ENCODE measurements around the gene LRRC49.
"Not testable (repeated sequence)": the region's sequence is repeated elsewhere in the genome, so short reads cannot be mapped to it uniquely, and the experiment has no call there.

LRRC49 gene

DNA sequence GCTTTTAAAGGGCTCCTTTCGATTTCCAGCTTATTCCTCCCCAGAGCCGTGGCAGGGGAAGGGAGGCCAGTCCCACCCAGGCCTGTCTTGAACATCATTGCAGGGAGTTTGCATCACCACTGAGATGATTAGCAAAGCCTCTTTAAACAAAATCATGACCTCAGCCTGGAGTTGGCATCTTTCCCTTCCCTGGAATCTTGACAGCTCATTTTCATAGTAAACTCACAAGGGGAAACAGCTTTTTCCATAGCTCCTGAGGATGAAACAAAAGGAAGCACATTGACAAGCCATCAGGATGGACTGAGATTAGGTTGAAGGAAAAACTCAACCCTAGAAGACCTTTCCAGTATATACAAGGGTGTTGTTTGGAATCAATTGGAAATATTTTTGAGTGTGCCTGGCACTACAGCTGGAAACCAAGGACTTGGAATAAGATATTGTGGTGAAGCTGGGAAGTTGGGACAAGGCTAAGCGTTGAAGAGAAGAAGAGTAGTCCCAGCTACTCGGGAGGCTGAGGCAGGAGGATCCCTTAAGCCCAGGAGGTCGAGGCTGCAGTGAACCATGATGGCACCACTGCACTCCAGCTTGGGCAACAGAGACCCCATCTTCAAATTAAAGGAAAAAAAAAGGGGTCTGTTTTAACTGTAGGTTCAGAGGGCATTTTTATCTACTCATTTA, 35.6 kb upstream of the LRRC49 start:
- Histone ChIP-seq H3K9ac (ENCODE audit: low read length) (no peak overlapping the region), H3K4me3 (ENCODE audit: low read length) (no peak overlapping the region), H3K27ac (ENCODE audit: low read length) (no peak overlapping the region), H3K4me1 (ENCODE audit: control insufficient read depth, low read depth, low read length) (peaks cover 10% of the 10 kb centered on the region), H3K36me3 (ENCODE audit: control insufficient read depth, low read depth, low read length) (no peaks in the 10 kb centered on the region), H3K9me3 (ENCODE audit: control insufficient read depth, low read depth, low read length) (no peaks in the 10 kb centered on the region), H3K27me3 (ENCODE audit: control insufficient read depth, insufficient read depth, low read length) (peaks cover 6% of the 10 kb centered on the region)

DNA sequence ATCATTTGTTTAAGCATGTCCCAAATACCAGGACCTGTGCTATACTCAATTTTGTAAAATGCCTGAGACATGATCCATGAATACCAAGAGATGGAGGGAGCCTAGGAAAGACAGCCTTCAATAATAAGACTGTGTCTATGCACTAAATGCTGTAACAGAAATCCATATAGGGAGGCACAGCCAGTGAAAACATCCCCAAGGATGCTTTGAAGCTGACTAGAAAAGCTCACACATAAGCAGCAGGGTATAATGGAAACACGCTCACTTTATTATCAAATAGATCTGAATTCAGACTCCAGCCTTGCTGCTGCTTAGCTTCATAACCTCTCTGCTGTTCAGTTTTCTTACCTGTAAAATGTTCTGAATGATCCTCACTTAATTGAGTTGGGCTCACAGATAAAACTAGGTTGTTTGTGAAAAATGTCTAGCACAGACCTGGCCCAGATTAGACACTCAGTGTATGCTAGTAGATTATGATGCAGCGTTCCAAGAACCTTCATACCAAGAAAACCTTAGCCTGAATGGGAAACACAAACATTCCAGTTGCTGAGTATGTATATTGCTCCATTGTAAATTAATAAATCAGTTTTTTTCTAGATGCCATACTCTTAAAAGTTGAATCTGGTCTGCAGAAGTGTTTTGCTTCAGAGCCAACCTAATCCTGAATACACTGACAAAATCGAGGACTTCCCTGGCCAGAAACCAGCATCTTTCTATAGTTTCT, 34.9 kb upstream of the LRRC49 start:
- Histone ChIP-seq H3K9ac (ENCODE audit: low read length) (no peak overlapping the region), H3K9me3 (ENCODE audit: control insufficient read depth, low read depth, low read length) (no peaks in the 10 kb centered on the region), H3K4me1 (ENCODE audit: control insufficient read depth, low read depth, low read length) (peaks cover 4% of the 10 kb centered on the region), H3K27me3 (ENCODE audit: control insufficient read depth, insufficient read depth, low read length) (peaks cover 6% of the 10 kb centered on the region), H3K4me3 (ENCODE audit: low read length) (no peak overlapping the region), H3K36me3 (ENCODE audit: control insufficient read depth, low read depth, low read length) (no peaks in the 10 kb centered on the region), H3K27ac (ENCODE audit: low read length) (no peak overlapping the region)

DNA sequence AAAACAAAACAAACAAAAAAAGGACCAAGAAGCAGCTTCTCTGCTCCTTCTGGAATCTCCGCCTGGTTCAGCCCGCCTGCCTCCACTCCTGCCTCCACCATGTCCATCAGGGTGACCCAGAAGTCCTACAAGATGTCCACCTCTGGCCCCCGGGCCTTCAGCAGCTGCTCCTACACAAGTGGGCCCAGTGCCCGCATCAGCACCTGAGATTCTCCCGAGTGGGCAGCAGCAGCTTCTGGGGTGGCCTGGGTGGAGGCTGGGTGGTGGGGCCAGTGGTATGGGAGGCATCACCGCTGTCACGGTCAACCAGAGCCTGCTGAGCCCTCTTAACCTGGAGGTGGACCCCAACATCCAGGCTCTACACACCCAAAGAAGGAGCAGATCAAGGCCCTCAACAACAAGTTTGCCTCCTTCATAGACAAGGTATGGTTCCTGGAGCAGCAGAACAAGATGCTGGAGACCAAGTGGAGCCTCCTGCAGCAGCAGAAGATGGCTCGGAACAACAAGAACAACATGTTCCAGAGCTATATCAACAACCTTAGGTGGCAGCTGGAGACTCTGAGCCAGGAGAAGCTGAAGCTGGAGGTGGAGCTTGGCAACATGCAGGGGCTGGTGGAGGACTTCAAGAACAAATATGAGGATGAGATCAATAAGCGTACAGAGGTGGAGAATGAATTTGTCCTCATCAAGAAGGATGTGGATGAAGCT, 33.9 kb upstream of the LRRC49 start:
- not testable (repeated sequence) for H3K4me1 ChIP-seq (ENCODE audit: control insufficient read depth, low read depth, low read length); H3K27me3 ChIP-seq (ENCODE audit: control insufficient read depth, insufficient read depth, low read length); H3K27ac ChIP-seq (ENCODE audit: low read length); H3K4me3 ChIP-seq (ENCODE audit: low read length); H3K36me3 ChIP-seq (ENCODE audit: control insufficient read depth, low read depth, low read length); H3K9me3 ChIP-seq (ENCODE audit: control insufficient read depth, low read depth, low read length); H3K9ac ChIP-seq (ENCODE audit: low read length)

DNA sequence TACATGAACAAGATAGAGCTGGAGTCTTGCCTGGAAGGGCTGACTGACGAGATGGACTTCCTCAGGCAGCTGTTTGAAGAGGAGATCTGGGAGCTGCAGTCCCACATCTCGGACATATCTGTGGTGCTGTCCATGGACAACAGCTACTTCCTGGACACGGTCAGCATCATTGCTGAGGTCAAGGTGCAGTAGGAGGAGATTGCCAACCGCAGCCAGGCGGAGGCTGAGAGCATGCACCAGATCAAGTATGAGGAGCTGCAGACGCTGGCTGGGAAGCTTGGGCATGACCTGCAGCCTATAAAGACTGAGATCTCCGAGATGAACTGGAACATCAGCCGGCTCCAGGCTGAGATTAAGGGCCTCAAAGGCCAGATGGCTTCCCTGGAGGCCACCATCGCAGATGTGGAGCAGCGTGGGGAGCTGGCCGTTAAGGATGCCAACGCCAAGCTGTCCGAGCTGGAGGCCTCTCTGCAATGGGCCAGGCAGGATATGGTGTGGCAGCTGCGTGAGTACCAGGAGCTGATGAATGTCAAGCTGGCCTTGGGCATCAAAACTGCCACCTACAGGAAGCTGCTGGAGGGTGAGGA, 33.2 kb upstream of the LRRC49 start:
- no peak overlapping the region for H3K9ac ChIP-seq (ENCODE audit: low read length)
- no peak overlapping the region for H3K27ac ChIP-seq (ENCODE audit: low read length)

DNA sequence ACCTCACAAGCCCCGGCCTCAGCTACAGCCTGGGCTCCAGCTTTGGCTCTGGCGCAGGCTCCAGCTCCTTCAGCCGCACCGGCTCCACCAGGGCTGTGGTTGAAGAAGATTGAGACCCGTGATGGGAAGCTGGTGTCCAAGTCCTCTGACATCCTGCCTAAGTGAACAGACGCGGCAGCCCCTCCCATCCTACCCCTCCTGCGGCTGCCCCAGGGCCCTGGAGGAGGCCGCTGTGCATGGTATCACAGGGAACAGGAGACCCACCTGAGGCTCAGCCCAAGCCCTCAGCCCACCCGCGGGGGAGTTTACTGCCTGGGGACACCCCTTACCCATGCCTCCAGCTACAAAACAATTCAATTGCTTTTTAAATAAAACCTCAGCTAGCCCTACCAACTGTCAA, 32.6 kb upstream of the LRRC49 start:
- H3K27ac ChIP-seq (ENCODE audit: low read length) = no peak overlapping the region
- H3K9me3 ChIP-seq (ENCODE audit: control insufficient read depth, low read depth, low read length) = no peaks in the 10 kb centered on the region
- no peak overlapping the region for H3K4me3 ChIP-seq (ENCODE audit: low read length)
- H3K27me3 ChIP-seq (ENCODE audit: control insufficient read depth, insufficient read depth, low read length) = peaks cover 6% of the 10 kb centered on the region
- no peak overlapping the region for H3K9ac ChIP-seq (ENCODE audit: low read length)
- no peaks in the 10 kb centered on the region for H3K36me3 ChIP-seq (ENCODE audit: control insufficient read depth, low read depth, low read length)
- no peaks in the 10 kb centered on the region for H3K4me1 ChIP-seq (ENCODE audit: control insufficient read depth, low read depth, low read length)

More for the DNA sequence above, 33.2 kb upstream of the LRRC49 start:
- Histone ChIP-seq H3K9me3 (ENCODE audit: control insufficient read depth, low read depth, low read length) (no peaks in the 10 kb centered on the region), H3K27me3 (ENCODE audit: control insufficient read depth, insufficient read depth, low read length) (peaks cover 6% of the 10 kb centered on the region), H3K36me3 (ENCODE audit: control insufficient read depth, low read depth, low read length) (no peaks in the 10 kb centered on the region), H3K4me3 (ENCODE audit: low read length) (no peak overlapping the region), H3K4me1 (ENCODE audit: control insufficient read depth, low read depth, low read length) (no peaks in the 10 kb centered on the region)

DNA sequence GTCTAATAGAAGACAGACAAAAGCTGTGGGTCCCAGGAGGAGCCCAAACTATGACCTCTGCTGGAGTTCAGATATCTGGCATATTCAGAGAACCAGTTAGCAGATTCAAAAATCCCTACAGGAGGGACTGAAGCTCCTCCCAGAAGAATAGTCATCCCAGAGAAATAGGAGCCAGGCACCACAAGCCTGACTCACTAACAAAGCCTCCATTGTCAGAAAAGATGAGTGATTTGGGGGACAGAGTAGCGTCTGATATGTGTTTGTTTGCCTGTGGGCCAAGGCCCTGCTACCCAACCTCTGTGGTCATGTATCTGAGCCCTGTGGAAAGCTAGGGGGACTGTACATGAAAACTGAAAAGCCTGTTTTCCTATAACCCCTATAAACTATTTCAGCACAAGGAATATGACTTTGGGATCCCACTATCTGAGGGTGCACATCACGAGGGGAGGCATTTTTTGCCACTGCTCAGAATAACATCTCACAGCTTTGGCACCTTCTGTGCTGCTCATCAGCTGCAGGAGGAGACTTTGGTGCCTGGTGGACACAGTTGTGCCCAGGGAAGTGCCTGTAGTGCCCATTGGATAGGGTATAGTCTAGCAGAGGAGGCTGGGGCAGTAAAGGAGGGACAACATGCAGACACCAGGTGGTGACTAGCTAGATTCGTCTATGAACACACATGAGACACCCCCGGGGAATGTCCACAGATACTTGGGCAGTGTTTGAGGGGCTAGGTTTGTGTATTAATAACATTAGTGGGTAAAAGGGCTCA, 29.0 kb upstream of the LRRC49 start:
- Histone ChIP-seq H3K4me1 (ENCODE audit: control insufficient read depth, low read depth, low read length) (no peaks in the 10 kb centered on the region), H3K9me3 (ENCODE audit: control insufficient read depth, low read depth, low read length) (no peaks in the 10 kb centered on the region), H3K9ac (ENCODE audit: low read length) (no peak overlapping the region), H3K36me3 (ENCODE audit: control insufficient read depth, low read depth, low read length) (no peaks in the 10 kb centered on the region), H3K27me3 (ENCODE audit: control insufficient read depth, insufficient read depth, low read length) (no peaks in the 10 kb centered on the region), H3K27ac (ENCODE audit: low read length) (no peak overlapping the region), H3K4me3 (ENCODE audit: low read length) (no peak overlapping the region)

DNA sequence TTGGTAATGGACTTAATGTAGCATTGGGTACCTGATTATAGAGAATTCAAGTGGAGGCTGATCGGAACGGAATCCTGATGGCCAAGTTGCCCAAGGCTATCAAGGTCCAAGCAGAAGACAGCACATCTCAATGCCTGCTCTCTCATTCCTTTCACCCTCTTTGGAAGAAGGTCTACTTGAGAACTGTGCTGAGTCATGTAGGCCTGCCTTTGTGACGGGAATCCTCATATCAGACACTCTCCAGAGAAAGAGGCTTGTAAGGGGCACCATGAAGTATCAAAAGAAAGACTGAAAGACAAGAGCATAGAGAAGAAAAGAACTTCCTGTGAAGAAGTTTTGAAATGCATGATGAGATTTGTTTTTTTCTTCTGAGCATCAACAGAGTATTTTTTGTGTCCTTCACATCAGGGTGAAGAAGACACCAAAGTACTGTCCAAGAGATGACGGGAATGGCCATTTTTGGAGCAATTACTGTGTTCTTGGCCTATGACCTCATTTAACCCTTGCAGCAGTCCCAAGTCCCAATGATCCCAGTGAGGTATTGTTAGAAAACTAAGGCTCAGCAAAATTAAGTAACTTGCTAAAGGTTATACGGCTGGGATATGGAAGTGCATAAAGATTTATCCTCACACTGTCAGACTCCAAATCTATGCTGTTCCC, 25.5 kb upstream of the LRRC49 start:
- Histone ChIP-seq H3K27me3 (ENCODE audit: control insufficient read depth, insufficient read depth, low read length) (no peaks in the 10 kb centered on the region), H3K4me3 (ENCODE audit: low read length) (no peak overlapping the region), H3K27ac (ENCODE audit: low read length) (no peak overlapping the region), H3K9ac (ENCODE audit: low read length) (no peak overlapping the region), H3K36me3 (ENCODE audit: control insufficient read depth, low read depth, low read length) (no peaks in the 10 kb centered on the region), H3K9me3 (ENCODE audit: control insufficient read depth, low read depth, low read length) (no peaks in the 10 kb centered on the region), H3K4me1 (ENCODE audit: control insufficient read depth, low read depth, low read length) (no peaks in the 10 kb centered on the region)

DNA sequence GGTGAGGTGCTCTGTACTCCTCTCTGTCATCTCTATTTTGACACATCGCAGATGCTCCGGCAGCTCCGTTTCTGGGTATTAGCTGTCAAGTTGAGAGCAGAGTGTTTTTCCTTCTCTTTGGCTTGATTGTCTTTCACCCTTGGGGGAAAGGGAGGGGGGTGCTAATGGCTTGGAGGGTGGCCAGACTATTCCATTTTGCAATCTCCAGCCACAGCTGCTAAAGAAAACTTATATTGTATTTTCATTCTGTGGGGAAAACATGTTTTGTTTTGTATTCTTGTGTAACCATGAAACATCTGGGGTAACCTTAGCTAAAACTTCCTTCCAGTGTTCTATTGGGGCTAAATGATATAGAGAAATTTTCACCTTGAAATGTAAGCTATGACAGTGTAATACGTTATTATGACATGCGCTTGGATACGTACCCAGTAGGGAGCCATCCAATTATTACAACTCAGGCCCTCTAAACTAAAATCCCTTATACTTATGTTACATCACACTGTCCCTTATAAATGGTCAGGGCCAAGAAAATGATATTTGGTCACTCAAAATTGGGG, 24.6 kb upstream of the LRRC49 start:
- H3K36me3 ChIP-seq (ENCODE audit: control insufficient read depth, low read depth, low read length) = no peaks in the 10 kb centered on the region
- no peaks in the 10 kb centered on the region for H3K27me3 ChIP-seq (ENCODE audit: control insufficient read depth, insufficient read depth, low read length)
- H3K9me3 ChIP-seq (ENCODE audit: control insufficient read depth, low read depth, low read length) = no peaks in the 10 kb centered on the region
- H3K27ac ChIP-seq (ENCODE audit: low read length) = no peak overlapping the region
- H3K9ac ChIP-seq (ENCODE audit: low read length) = no peak overlapping the region
- no peak overlapping the region for H3K4me3 ChIP-seq (ENCODE audit: low read length)
- H3K4me1 ChIP-seq (ENCODE audit: control insufficient read depth, low read depth, low read length) = no peaks in the 10 kb centered on the region

DNA sequence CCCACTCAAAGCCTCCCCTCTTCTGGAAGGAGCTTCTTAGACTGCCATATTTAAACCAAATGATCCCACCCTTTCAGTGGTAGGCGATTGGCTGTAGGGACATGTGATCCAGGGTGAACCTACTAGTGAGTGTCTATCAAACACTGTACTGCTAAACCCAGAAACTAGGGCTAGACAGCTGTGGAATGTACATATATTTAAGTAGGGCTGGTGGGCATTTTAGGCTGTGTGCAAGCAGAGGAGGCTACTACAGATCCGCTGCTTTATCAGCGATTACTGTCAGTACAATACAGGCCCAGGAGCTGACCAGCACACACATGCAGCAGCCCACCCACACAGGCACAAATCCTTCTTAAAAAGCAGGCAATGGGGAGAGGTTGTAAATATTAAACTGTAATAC, 23.3 kb upstream of the LRRC49 start:
- Histone ChIP-seq H3K4me3 (ENCODE audit: low read length) (no peak overlapping the region), H3K4me1 (ENCODE audit: control insufficient read depth, low read depth, low read length) (no peaks in the 10 kb centered on the region), H3K36me3 (ENCODE audit: control insufficient read depth, low read depth, low read length) (no peaks in the 10 kb centered on the region), H3K27me3 (ENCODE audit: control insufficient read depth, insufficient read depth, low read length) (no peaks in the 10 kb centered on the region), H3K9me3 (ENCODE audit: control insufficient read depth, low read depth, low read length) (no peaks in the 10 kb centered on the region), H3K27ac (ENCODE audit: low read length) (no peak overlapping the region), H3K9ac (ENCODE audit: low read length) (no peak overlapping the region)

DNA sequence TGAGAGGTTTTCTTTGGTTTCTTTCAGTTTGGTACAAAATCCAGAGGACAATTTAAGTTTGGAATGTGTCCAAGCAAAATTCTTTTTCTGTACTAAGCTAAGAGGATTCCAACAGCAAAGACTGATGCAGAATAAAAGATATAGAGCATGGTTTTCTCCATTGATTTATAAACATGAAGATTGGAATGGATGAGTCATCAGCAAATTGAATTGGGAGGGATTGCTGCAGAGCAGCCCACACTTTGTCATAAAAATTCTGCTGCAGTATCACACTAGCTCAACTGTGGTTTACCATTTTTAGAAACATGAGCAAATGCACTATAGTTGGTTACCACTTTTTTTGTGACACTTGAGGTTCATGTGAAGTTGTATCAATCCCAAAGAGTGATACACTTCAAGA, 22.6 kb upstream of the LRRC49 start:
- Histone ChIP-seq H3K4me3 (ENCODE audit: low read length) (no peak overlapping the region), H3K27ac (ENCODE audit: low read length) (no peak overlapping the region), H3K27me3 (ENCODE audit: control insufficient read depth, insufficient read depth, low read length) (no peaks in the 10 kb centered on the region), H3K9ac (ENCODE audit: low read length) (no peak overlapping the region), H3K4me1 (ENCODE audit: control insufficient read depth, low read depth, low read length) (no peaks in the 10 kb centered on the region), H3K9me3 (ENCODE audit: control insufficient read depth, low read depth, low read length) (no peaks in the 10 kb centered on the region), H3K36me3 (ENCODE audit: control insufficient read depth, low read depth, low read length) (no peaks in the 10 kb centered on the region)

All from iPS-18a (cell line).